Measurements from ENCODE around the gene HPCAL1.

Gene HPCAL1

GRCh38 chr2:10320575-10320931 lies 17.8 kb downstream of the HPCAL1 start:
- in situ Hi-C loops (cut with MboI; ENCODE audit: low sequenced_read_pairs) = no loop called here

DNA sequence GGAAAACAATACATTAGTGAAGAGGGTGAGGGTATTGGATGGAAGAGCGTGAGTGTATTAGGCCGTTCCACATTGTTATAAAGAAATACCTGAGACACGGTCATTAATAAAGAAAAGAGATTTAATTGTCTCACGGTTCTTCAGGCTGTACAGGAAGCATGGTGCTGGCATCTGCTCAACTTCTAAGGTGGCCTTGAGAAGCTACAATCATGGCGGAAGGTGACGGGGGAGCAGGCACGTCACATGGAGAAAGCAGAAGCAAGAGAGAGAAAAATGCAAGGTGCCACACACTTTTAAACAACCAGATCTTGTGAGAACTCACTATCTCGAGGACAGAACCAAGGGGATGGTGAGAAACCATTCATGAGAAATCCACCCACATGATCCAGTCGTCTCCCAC lies 18.2 kb downstream of the HPCAL1 start:
- in situ Hi-C loops (cut with MboI; ENCODE audit: low sequenced_read_pairs) = no loop called here

- in situ Hi-C loops (cut with MboI; ENCODE audit: low sequenced_read_pairs) = no loop called here
Observed at GRCh38 chr2:10321622-10322021, 18.9 kb downstream of the HPCAL1 start.

- in situ Hi-C loops (cut with MboI; ENCODE audit: low sequenced_read_pairs) = no loop called here
Observed at GRCh38 chr2:10322481-10322880, 19.8 kb downstream of the HPCAL1 start.

DNA sequence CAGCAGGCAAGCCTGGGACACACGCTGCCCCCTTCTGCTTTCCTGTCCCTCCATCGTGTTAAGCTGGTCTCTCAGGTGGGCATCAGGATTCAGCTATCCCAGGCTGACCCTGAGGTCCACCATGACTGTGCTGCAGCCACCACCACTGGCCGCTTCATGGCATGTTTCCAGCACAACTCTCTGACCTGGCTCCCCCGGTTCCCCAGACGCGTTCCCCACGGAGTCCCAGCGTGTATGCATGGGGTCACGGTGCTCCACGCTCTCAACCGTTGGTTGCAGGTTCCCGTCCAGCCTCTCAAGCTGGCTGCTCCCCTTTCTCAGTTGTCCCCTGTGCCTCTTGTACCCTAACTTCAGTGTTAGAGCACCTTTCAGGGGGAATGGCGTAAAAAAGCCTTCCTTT lies 20.3 kb downstream of the HPCAL1 start:
- in situ Hi-C loops (cut with MboI; ENCODE audit: low sequenced_read_pairs) = no loop called here

GRCh38 chr2:10323535-10323934 lies 20.8 kb downstream of the HPCAL1 start:
- in situ Hi-C loops (cut with MboI; ENCODE audit: low sequenced_read_pairs) = no loop called here

GRCh38 chr2:10324095-10324832 lies 21.6 kb downstream of the HPCAL1 start:
- in situ Hi-C loops (cut with MboI; ENCODE audit: low sequenced_read_pairs) = no loop called here

GRCh38 chr2:10325278-10326145 lies 22.8 kb downstream of the HPCAL1 start:
- in situ Hi-C loops (cut with MboI; ENCODE audit: low sequenced_read_pairs) = no loop called here

DNA sequence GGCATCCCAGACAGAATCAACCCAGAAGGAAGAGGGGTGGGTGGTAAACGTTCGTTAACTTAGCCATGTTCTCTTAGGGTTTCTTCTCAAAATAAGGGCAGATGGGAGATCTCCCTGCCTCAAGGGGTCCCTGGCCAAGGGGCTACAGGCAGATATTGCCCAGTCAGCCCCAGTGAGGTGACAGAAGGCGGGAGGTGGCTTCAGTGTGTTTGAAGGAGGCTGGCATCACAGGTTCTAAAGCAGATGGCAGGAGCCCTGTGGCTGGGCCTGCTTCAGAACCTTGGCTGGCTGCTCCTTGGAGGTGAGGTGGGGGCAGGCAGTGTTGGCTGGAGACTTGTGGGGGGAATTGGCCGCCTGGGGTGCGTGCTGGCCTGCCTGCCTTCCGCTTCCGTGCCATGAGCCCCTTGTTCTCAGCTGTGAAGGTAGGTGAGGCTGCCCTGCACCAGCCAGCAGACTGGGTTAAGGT lies 23.5 kb downstream of the HPCAL1 start:
- in situ Hi-C loops (cut with MboI; ENCODE audit: low sequenced_read_pairs) = no loop called here

- in situ Hi-C loops (cut with MboI; ENCODE audit: low sequenced_read_pairs) = no loop called here
Observed at GRCh38 chr2:10326707-10327594, 24.2 kb downstream of the HPCAL1 start.

GRCh38 chr2:10327896-10328669 lies 25.4 kb downstream of the HPCAL1 start:
- in situ Hi-C loops (cut with MboI; ENCODE audit: low sequenced_read_pairs) = no loop called here

GRCh38 chr2:10328670-10329579 lies 26.2 kb downstream of the HPCAL1 start:
- in situ Hi-C loops (cut with MboI; ENCODE audit: low sequenced_read_pairs) = no loop called here

DNA sequence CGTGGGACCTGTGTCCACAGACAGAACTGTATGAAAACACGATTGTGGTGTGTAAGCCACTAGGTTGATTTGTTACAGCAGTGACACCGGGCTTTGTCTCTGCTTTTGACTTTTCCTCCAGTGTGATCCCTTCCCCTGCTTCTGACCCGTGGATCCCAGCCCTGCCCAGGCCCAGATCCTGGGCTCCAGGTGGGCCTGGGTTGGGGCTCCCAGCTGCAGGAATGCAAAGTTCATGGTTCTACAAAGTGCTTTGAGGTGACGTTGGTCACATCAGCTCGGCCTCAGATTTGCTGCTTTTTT lies 26.8 kb downstream of the HPCAL1 start:
- in situ Hi-C loops (cut with MboI; ENCODE audit: low sequenced_read_pairs) = no loop called here

- in situ Hi-C loops (cut with MboI; ENCODE audit: low sequenced_read_pairs) = no loop called here
Observed at GRCh38 chr2:10329880-10330699, 27.4 kb downstream of the HPCAL1 start.

DNA sequence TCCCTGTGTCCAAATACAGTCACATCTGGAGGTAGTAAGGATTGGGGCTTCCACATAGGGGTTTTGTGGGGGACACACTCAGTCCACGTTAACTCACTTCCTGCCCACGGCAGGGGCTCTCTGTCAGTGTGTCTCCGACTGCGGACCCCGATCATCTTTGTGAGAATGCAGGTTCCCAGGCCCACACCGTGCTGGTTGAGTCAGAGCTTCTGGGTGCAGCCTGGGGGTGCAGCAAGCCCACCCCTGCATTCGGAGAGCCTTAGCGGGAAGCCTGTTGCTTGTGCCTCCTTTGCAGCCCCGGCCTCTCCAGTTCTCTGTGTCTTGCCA lies 28.0 kb downstream of the HPCAL1 start:
- in situ Hi-C loops (cut with MboI; ENCODE audit: low sequenced_read_pairs) = no loop called here

DNA sequence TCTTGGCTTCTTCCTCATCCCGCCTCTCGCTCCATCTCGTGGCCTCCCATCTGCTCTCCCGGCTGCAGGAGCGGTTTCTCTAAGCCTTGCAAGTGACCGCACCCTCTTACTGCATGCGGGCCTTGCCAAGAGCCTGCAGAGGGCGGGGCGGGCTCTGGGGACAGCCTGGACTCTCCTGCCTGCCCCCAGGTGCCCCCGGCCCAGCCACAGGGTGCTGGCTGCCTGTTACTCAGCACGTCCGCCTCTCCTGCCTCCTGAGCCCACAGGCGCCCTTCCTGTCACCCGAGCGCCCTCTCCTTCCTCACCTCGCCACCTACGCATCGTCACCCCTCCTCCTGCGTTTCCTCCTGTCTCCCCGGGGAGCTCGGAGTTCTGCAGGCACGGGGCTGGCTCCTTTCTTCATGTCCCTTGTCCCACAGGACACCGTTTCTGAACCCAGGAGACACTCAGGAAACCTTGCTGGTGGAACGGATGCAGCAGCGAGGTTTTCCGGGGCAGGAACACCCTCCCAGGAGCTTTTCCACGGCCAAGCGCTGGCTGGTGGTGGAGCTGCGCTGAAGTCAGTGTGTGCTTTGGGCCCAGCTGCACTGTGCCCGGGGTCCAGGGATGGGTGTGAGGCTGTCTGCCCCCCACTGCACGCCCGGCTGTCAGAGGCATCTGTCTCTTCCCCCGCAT lies 28.5 kb downstream of the HPCAL1 start:
- in situ Hi-C loops (cut with MboI; ENCODE audit: low sequenced_read_pairs) = no loop called here

DNA sequence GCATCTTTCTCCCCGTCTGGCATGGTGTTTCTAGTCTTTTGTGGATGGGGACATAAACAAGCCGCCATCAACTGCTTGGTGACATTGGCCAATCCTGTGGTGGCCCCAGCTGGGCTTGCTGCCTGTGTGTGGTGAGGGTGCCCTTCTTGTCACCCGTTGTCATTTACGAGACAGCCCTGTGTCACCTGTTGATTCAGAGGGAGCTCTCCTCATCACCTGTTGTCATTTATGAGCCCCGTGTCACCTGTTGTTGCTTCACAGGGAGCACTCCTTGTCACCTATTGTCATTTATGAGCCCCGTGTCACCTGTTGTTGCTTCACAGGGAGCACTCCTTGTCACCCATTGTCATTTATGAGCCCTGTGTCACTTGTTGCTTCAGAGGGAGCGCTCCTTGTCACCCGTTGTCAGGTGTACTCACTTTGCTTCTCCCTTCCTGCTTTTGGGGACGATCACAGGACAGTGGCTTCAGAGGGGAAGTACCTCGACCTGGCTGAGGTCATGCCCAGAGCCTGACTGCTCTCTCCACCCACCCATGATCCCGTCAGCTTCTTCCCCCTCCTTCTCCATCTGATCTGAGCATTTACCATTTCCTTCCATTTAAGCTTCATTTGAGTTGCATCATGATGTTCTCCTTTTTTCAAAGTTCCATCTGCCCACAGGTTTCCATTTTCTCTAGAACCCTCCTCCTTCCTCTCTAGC lies 29.1 kb downstream of the HPCAL1 start:
- in situ Hi-C loops (cut with MboI; ENCODE audit: low sequenced_read_pairs) = no loop called here

All from hTERT RPE-1 (cell line).